B cell (primary cell): ENCODE measurements around the gene KCNMB3.

ENCODE experiments used
- CTCF ChIP-seq: fragments of 200-600 bp; IDR thresholded peaks from one replicate; pipeline ENCODE4 v1.8.0; 2022; ENCODE audit warnings: antibody characterized with exemption, mild to moderate bottlenecking
- EZH2 ChIP-seq: IDR thresholded peaks from 2 replicates; pipeline ENCODE4 v1.6.1; 2012; ENCODE audit warnings: borderline replicate concordance, low read depth, mild to moderate bottlenecking, moderate library complexity, low read length; ENCODE audit not compliant: insufficient read depth, poor library complexity, severe bottlenecking

GRCh38 chr3:179234199-179234598 lies 16.7 kb downstream of the KCNMB3 start:
- no peak for TF ChIP-seq CTCF
- TF ChIP-seq EZH2, result no peak
